Activated naive CD4-positive, alpha-beta T cell treated with anti-CD3 and anti-CD28 coated beads for 36 hours (primary cell): Measurements from ENCODE around the gene PAEP. TPM values are rescaled to one million over a fixed set of nuclear protein-coding genes. Genes with fewer than 3 reads are reported as not detected.
"Not testable (repeated sequence)": the region's sequence is repeated elsewhere in the genome, so short reads cannot be mapped to it uniquely, and the experiment has no call there.

Experiments used
- CTCF ChIA-PET: fragments of 350-600 bp; sonication (Branson Sonifier 250); formaldehyde crosslinking; loops from one replicate; lab custom pipeline; 2021; ENCODE audit warnings: antibody characterized with exemption; lab: Charles Lee
- DNase-seq: peaks from one replicate; pipeline ENCODE4 v3.0.0-alpha.2; 2020
- H3K27ac Mint-ChIP-seq: one replicate; pipeline ENCODE4 v1.8.0; 2021; ENCODE audit warnings: mild to moderate bottlenecking, mixed read lengths
- H3K27me3 Mint-ChIP-seq: one replicate; pipeline ENCODE4 v1.8.0; 2021; ENCODE audit warnings: low read depth, mixed read lengths
- H3K36me3 Mint-ChIP-seq: one replicate; pipeline ENCODE4 v1.8.0; 2021; ENCODE audit warnings: low read depth, mixed read lengths
- H3K4me1 Mint-ChIP-seq: one replicate; pipeline ENCODE4 v1.8.0; 2021; ENCODE audit warnings: low read depth, mixed read lengths
- H3K4me3 Mint-ChIP-seq: one replicate; pipeline ENCODE4 v1.8.0; 2021; ENCODE audit warnings: mild to moderate bottlenecking, moderate library complexity, mixed read lengths
- H3K9me3 Mint-ChIP-seq: one replicate; pipeline ENCODE4 v1.8.0; 2021; ENCODE audit warnings: mixed read lengths
- intact Hi-C: fragments of 100-400 bp; cut with micrococcal nuclease; formaldehyde crosslinking; loops from one replicate; pipeline ENCODE4 v1.15.1; 2023
- total RNA-seq, 2 experiments: library from RNA; stranded (reverse); gene quantifications; one replicate each; pipeline ENCODE4 v1.2.3, GENCODE V29; 2021

Gene PAEP
- total RNA-seq, 2 experiments from 2014 or later = not detected

- H3K36me3 Mint-ChIP-seq, CTCF ChIA-PET, H3K27ac Mint-ChIP-seq, DNase-seq, intact Hi-C loops, H3K4me3 Mint-ChIP-seq, H3K4me1 Mint-ChIP-seq, H3K27me3 Mint-ChIP-seq, H3K9me3 Mint-ChIP-seq: not testable (repeated sequence)
Observed at GRCh38 chr9:135549478-135550343, 11.8 kb upstream of the PAEP start.

GRCh38 chr9:135550344-135550918 lies 11.1 kb upstream of the PAEP start:
- no peak for DNase-seq
- Mint-ChIP-seq H3K36me3 (no peaks in the 10 kb centered on the region), H3K27me3 (no peaks in the 10 kb centered on the region), H3K4me3 (no peak overlapping the region), H3K27ac (no peak overlapping the region), H3K9me3 (no peaks in the 10 kb centered on the region), H3K4me1 (no peaks in the 10 kb centered on the region)
- CTCF ChIA-PET = interaction anchor here (1.7 kb wide), 1 partner anchor 45 kb away, joined by 4 read pairs; no protein-coding TSS in a partner anchor
- intact Hi-C loops = no loop called here

GRCh38 chr9:135551031-135551430 lies 10.5 kb upstream of the PAEP start:
- no peaks in the 10 kb centered on the region for H3K27me3 Mint-ChIP-seq
- no peaks in the 10 kb centered on the region for H3K36me3 Mint-ChIP-seq
- no peak for DNase-seq
- no peaks in the 10 kb centered on the region for H3K4me1 Mint-ChIP-seq
- H3K9me3 Mint-ChIP-seq = no peaks in the 10 kb centered on the region
- no peak overlapping the region for H3K27ac Mint-ChIP-seq
- H3K4me3 Mint-ChIP-seq = no peak overlapping the region
- intact Hi-C loops = no loop called here
- CTCF ChIA-PET = interaction anchor here (1.7 kb wide), 1 partner anchor 46 kb away, joined by 4 read pairs; no protein-coding TSS in a partner anchor

GRCh38 chr9:135551456-135551855 lies 10.1 kb upstream of the PAEP start:
- Mint-ChIP-seq H3K27ac (no peak overlapping the region), H3K4me1 (no peaks in the 10 kb centered on the region), H3K9me3 (no peaks in the 10 kb centered on the region), H3K36me3 (no peaks in the 10 kb centered on the region), H3K4me3 (no peak overlapping the region), H3K27me3 (no peaks in the 10 kb centered on the region)
- CTCF ChIA-PET = interaction anchor here (1.7 kb wide), 1 partner anchor 46 kb away, joined by 4 read pairs; no protein-coding TSS in a partner anchor
- intact Hi-C loops = no loop called here
- DNase-seq = no peak

GRCh38 chr9:135552021-135552697 lies 9.4 kb upstream of the PAEP start:
- CTCF ChIA-PET = interaction anchor here (1.7 kb wide), 1 partner anchor 47 kb away, joined by 4 read pairs; no protein-coding TSS in a partner anchor
- no peaks in the 10 kb centered on the region for H3K27me3 Mint-ChIP-seq
- H3K27ac Mint-ChIP-seq = no peak overlapping the region
- intact Hi-C loops = no loop called here
- no peaks in the 10 kb centered on the region for H3K4me1 Mint-ChIP-seq
- no peak overlapping the region for H3K4me3 Mint-ChIP-seq
- no peaks in the 10 kb centered on the region for H3K36me3 Mint-ChIP-seq
- H3K9me3 Mint-ChIP-seq = no peaks in the 10 kb centered on the region
- no peak for DNase-seq

GRCh38 chr9:135552698-135553171 lies 8.8 kb upstream of the PAEP start:
- intact Hi-C loops = no loop called here
- Mint-ChIP-seq H3K27ac (no peak overlapping the region), H3K27me3 (no peaks in the 10 kb centered on the region), H3K36me3 (no peaks in the 10 kb centered on the region), H3K9me3 (no peaks in the 10 kb centered on the region), H3K4me3 (no peak overlapping the region), H3K4me1 (no peaks in the 10 kb centered on the region)
- no peak for DNase-seq
- CTCF ChIA-PET = no interaction called here

GRCh38 chr9:135554718-135555117 lies 6.8 kb upstream of the PAEP start:
- Mint-ChIP-seq H3K9me3 (no peaks in the 10 kb centered on the region), H3K4me1 (no peaks in the 10 kb centered on the region), H3K36me3 (no peaks in the 10 kb centered on the region), H3K27me3 (no peaks in the 10 kb centered on the region), H3K4me3 (no peak overlapping the region), H3K27ac (no peak overlapping the region)
- no peak for DNase-seq
- intact Hi-C loops = no loop called here
- CTCF ChIA-PET = no interaction called here

GRCh38 chr9:135555203-135555602 lies 6.4 kb upstream of the PAEP start:
- CTCF ChIA-PET = no interaction called here
- Mint-ChIP-seq H3K27ac (no peak overlapping the region), H3K4me3 (no peak overlapping the region), H3K4me1 (no peaks in the 10 kb centered on the region), H3K36me3 (no peaks in the 10 kb centered on the region), H3K27me3 (no peaks in the 10 kb centered on the region), H3K9me3 (no peaks in the 10 kb centered on the region)
- intact Hi-C loops = no loop called here
- no peak for DNase-seq

- Mint-ChIP-seq H3K9me3 (no peaks in the 10 kb centered on the region), H3K27me3 (peaks cover 5% of the 10 kb centered on the region), H3K36me3 (no peaks in the 10 kb centered on the region), H3K4me1 (no peaks in the 10 kb centered on the region), H3K27ac (no peak overlapping the region), H3K4me3 (no peak overlapping the region)
- CTCF ChIA-PET = no interaction called here
- DNase-seq = no peak
- intact Hi-C loops = no loop called here
Observed at GRCh38 chr9:135555910-135556309, 5.6 kb upstream of the PAEP start.

GRCh38 chr9:135559606-135560005 lies 1.9 kb upstream of the PAEP start:
- H3K27ac Mint-ChIP-seq = no peak overlapping the region
- H3K4me1 Mint-ChIP-seq = no peaks in the 10 kb centered on the region
- H3K27me3 Mint-ChIP-seq = peaks cover 11% of the 10 kb centered on the region
- H3K9me3 Mint-ChIP-seq = no peaks in the 10 kb centered on the region
- H3K36me3 Mint-ChIP-seq = no peaks in the 10 kb centered on the region
- H3K4me3 Mint-ChIP-seq = no peak overlapping the region
- no peak for DNase-seq
- CTCF ChIA-PET = interaction anchor here (0.6 kb wide), 1 partner anchor 1091 kb away, joined by 6 read pairs; no protein-coding TSS in a partner anchor
- intact Hi-C loops = no loop called here

- Mint-ChIP-seq H3K4me3 (no peak overlapping the region), H3K4me1 (no peaks in the 10 kb centered on the region), H3K36me3 (no peaks in the 10 kb centered on the region), H3K9me3 (no peaks in the 10 kb centered on the region), H3K27me3 (peaks cover 20% of the 10 kb centered on the region), H3K27ac (no peak overlapping the region)
- DNase-seq = no peak
- CTCF ChIA-PET = no interaction called here
- intact Hi-C loops = no loop called here
Observed at GRCh38 chr9:135562235-135562745, 734 bp downstream of the PAEP start.

GRCh38 chr9:135563039-135563476 lies 1.5 kb downstream of the PAEP start:
- peaks cover 20% of the 10 kb centered on the region for H3K27me3 Mint-ChIP-seq
- H3K4me1 Mint-ChIP-seq = no peaks in the 10 kb centered on the region
- intact Hi-C loops = no loop called here
- no peaks in the 10 kb centered on the region for H3K36me3 Mint-ChIP-seq
- CTCF ChIA-PET = no interaction called here
- H3K9me3 Mint-ChIP-seq = no peaks in the 10 kb centered on the region
- DNase-seq = no peak
- H3K27ac Mint-ChIP-seq = no peak overlapping the region
- no peak overlapping the region for H3K4me3 Mint-ChIP-seq
